IMR-90 (cell line): ENCODE results near the gene EAF1. TPM values are rescaled to one million over a fixed set of nuclear protein-coding genes. Genes with fewer than 3 reads are reported as not detected.

Experiments used
- ATAC-seq: fragments of 200-7000 bp; cut with Tn5 transposase; 2 replicates; pipeline ENCODE4 v1.9.1; 2020; ENCODE audit warnings: low read depth, mild to moderate bottlenecking, moderate library complexity
- Bru-seq: library from RNA; stranded (reverse); fragments of 400-500 nt; gene quantifications from one replicate; lab custom pipeline; 2021; lab: Mats Ljungman, UMichigan
- BruChase-seq, 2 experiments: library from RNA; stranded (reverse); fragments of 400-500 nt; gene quantifications; one replicate each; lab custom pipeline; 2021; lab: Mats Ljungman, UMichigan
- BruUV-seq: library from RNA; stranded (reverse); fragments of 400-500 nt; replicated peaks from 2 replicates; lab custom pipeline; 2021; lab: Mats Ljungman, UMichigan
- CTCF ChIA-PET: fragments of 300-600 bp; formaldehyde crosslinking; extraction: SDS; loops from one replicate; lab custom pipeline; 2021; ENCODE audit warnings: antibody characterized with exemption; lab: Yijun Ruan, JAX
- POLR2A ChIA-PET: fragments of 300-600 bp; sonication (Branson Sonifier 250); formaldehyde crosslinking; loops from one replicate; lab custom pipeline; 2022; ENCODE audit warnings: antibody characterized with exemption; ENCODE audit not compliant: unreplicated experiment; lab: Charles Lee
- DNase-seq: peaks from one replicate; pipeline ENCODE4 v3.0.0; 2013
- H2AFZ ChIP-seq: replicated peaks from 2 replicates; pipeline ENCODE3; 2013; ENCODE audit warnings: low read length, mild to moderate bottlenecking; ENCODE audit not compliant: poor library complexity
- H2AK5ac ChIP-seq: 2 replicates; pipeline ENCODE4 v1.6.1; 2013; ENCODE audit warnings: low read depth, low read length, inconsistent platforms
- H2AK9ac ChIP-seq: replicated peaks from 2 replicates; pipeline ENCODE3; 2013; ENCODE audit warnings: mild to moderate bottlenecking, low read depth, low read length, moderate library complexity; ENCODE audit not compliant: poor library complexity
- H2BK120ac ChIP-seq: 2 replicates; pipeline ENCODE4 v1.6.1; 2013; ENCODE audit warnings: low read depth, low read length, inconsistent platforms
- H2BK15ac ChIP-seq: 3 replicates; pipeline ENCODE4 v1.6.1; 2013; ENCODE audit warnings: low read depth, low read length, inconsistent platforms
- H2BK20ac ChIP-seq: 2 replicates; pipeline ENCODE4 v1.6.1; 2013; ENCODE audit warnings: low read depth, mild to moderate bottlenecking, inconsistent platforms, low read length, moderate library complexity
- H2BK5ac ChIP-seq: 2 replicates; pipeline ENCODE4 v1.6.1; 2013; ENCODE audit warnings: mild to moderate bottlenecking, low read depth, low read length, inconsistent platforms; ENCODE audit not compliant: poor library complexity, severe bottlenecking
- H3K14ac ChIP-seq: replicated peaks from 2 replicates; pipeline ENCODE4 v1.6.1; 2013; ENCODE audit warnings: low read depth, low read length, inconsistent platforms
- H3K18ac ChIP-seq: 2 replicates; pipeline ENCODE4 v1.6.1; 2013; ENCODE audit warnings: low read depth, low read length, control low read depth
- H3K23ac ChIP-seq: 2 replicates; pipeline ENCODE4 v1.6.1; 2013; ENCODE audit warnings: low read depth, low read length, inconsistent platforms
- H3K27ac ChIP-seq: 2 replicates; pipeline ENCODE4 v1.5.1; 2013; ENCODE audit warnings: mild to moderate bottlenecking, control low read depth, low read length; ENCODE audit not compliant: insufficient read depth
- H3K27me3 ChIP-seq: 2 replicates; pipeline ENCODE4 v1.6.1; 2013; ENCODE audit warnings: low read length; ENCODE audit not compliant: control insufficient read depth, insufficient read depth
- H3K36me3 ChIP-seq: 2 replicates; pipeline ENCODE4 v1.6.1; 2013; ENCODE audit warnings: low read length, mixed read lengths; ENCODE audit not compliant: control insufficient read depth, insufficient read depth
- H3K4ac ChIP-seq: 2 replicates; pipeline ENCODE4 v1.6.1; 2013; ENCODE audit warnings: low read depth, low read length, inconsistent platforms
- H3K4me1 ChIP-seq: 2 replicates; pipeline ENCODE4 v1.6.1; 2013; ENCODE audit warnings: low read length, mixed read lengths; ENCODE audit not compliant: control insufficient read depth, insufficient read depth
- H3K4me2 ChIP-seq: 2 replicates; pipeline ENCODE4 v1.6.1; 2013; ENCODE audit warnings: low read depth, mild to moderate bottlenecking, control low read depth, low read length, moderate library complexity
- H3K4me3 ChIP-seq: 2 replicates; pipeline ENCODE4 v1.5.1; 2013; ENCODE audit warnings: low read depth, mild to moderate bottlenecking, control low read depth, low read length, moderate library complexity; ENCODE audit not compliant: insufficient read depth
- H3K56ac ChIP-seq: 2 replicates; pipeline ENCODE4 v1.6.1; 2013; ENCODE audit warnings: low read length, inconsistent platforms; ENCODE audit not compliant: insufficient read depth; ENCODE audit errors: extremely low read depth
- H3K79me1 ChIP-seq, 2 experiments: 2 replicates each; pipeline ENCODE4 v1.6.1; 2013; ENCODE audit warnings: low read length in 2 of 2, inconsistent platforms in 1 of 2, low read depth in 1 of 2
- H3K9ac ChIP-seq: 2 replicates; pipeline ENCODE4 v1.6.1; 2013; ENCODE audit warnings: low read depth, low read length, control low read depth
- H3K9me1 ChIP-seq: 2 replicates; pipeline ENCODE4 v1.6.1; 2013; ENCODE audit warnings: low read length, inconsistent platforms; ENCODE audit not compliant: insufficient read depth
- H3K9me3 ChIP-seq: 2 replicates; pipeline ENCODE4 v1.6.1; 2013; ENCODE audit warnings: low read length; ENCODE audit not compliant: control insufficient read depth, insufficient read depth
- H4K20me1 ChIP-seq: 2 replicates; pipeline ENCODE4 v1.6.1; 2013; ENCODE audit warnings: low read length, inconsistent platforms; ENCODE audit not compliant: insufficient read depth
- H4K5ac ChIP-seq: 2 replicates; pipeline ENCODE4 v1.6.1; 2013; ENCODE audit warnings: mild to moderate bottlenecking, low read depth, low read length, control low read depth
- H4K8ac ChIP-seq, 2 experiments: 2 replicates each; pipeline ENCODE4 v1.6.1; 2013; ENCODE audit warnings: low read depth in 2 of 2, low read length in 2 of 2, control low read depth in 1 of 2, inconsistent platforms in 1 of 2
- H4K91ac ChIP-seq: 2 replicates; pipeline ENCODE4 v1.6.1; 2013; ENCODE audit warnings: low read depth, low read length, inconsistent platforms; ENCODE audit not compliant: insufficient read depth
- CEBPB ChIP-seq: IDR thresholded peaks from 2 replicates; pipeline ENCODE4 v1.6.1; 2012; ENCODE audit warnings: low read depth, low read length, improper control_type of control experiment
- CTCF ChIP-seq: conservative IDR thresholded peaks from 2 replicates; pipeline ENCODE4 v1.5.1; 2012; ENCODE audit warnings: mild to moderate bottlenecking, low read depth, low read length, improper control_type of control experiment
- MXI1 ChIP-seq: IDR thresholded peaks from 2 replicates; pipeline ENCODE4 v1.6.1; 2012; ENCODE audit warnings: low read depth, mild to moderate bottlenecking, low read length, moderate library complexity, borderline replicate concordance
- NFE2L2 ChIP-seq: fragments of 150-350 bp; IDR thresholded peaks from 2 replicates; pipeline ENCODE4 v1.6.1; 2016; ENCODE audit warnings: low read depth, mild to moderate bottlenecking, low read length
- POLR2A ChIP-seq: IDR thresholded peaks from 2 replicates; pipeline ENCODE4 v1.6.1; 2012; ENCODE audit warnings: mild to moderate bottlenecking, low read depth, low read length
- WGBS, 2 experiments: methylation state at CpG; one replicate each; pipeline versions ENCODE4 v1.1.5 to v1.1.7; 2013; ENCODE audit warnings: missing lambda C conversion rate in 2 of 2; ENCODE audit not compliant: insufficient read length in 1 of 2; ENCODE audit errors: extremely low coverage in 2 of 2; 5-methylcytosine and 5-hydroxymethylcytosine counted together
- dilution Hi-C: fragments of 300-500 bp; cut with HindIII; formaldehyde crosslinking; loops from one replicate; pipeline ENCODE4 v1.14.3; 2018; ENCODE audit warnings: low sequenced_read_pairs; ENCODE audit not compliant: unreplicated experiment
- in situ Hi-C: fragments of 300-500 bp; cut with MboI; formaldehyde crosslinking; loops from 3 replicates; pipeline ENCODE4 v1.14.3; 2019; ENCODE audit warnings: low sequenced_read_pairs, inconsistent platforms, mixed read lengths
- intact Hi-C: fragments of 100-400 bp; cut with micrococcal nuclease; formaldehyde crosslinking; loops from 2 replicates; pipeline ENCODE4 v1.10.0; 2022
- long read RNA-seq: library from polyadenylated mRNA; unstranded; transcript quantifications from one replicate; pipeline ENCODE4 v2.0.0, GENCODE V29; 2021; ENCODE audit not compliant: unreplicated experiment
- polyA plus RNA-seq, 3 experiments: library from polyadenylated mRNA; depleted of rRNA; stranded (reverse); fragments of >200 nt; gene quantifications; 2 replicates each; pipeline ENCODE4 v1.2.3, GENCODE V29; 2012; ENCODE audit warnings: low replicate concordance in 1 of 3
- total RNA-seq: library from RNA; depleted of rRNA; stranded (reverse); fragments of >200 nt; gene quantifications from 2 replicates; pipeline ENCODE4 v1.2.3, GENCODE V29; 2012; rRNA removed

The EAF1 gene
- 19.7 and 21.3 TPM in 2 replicates for total RNA-seq
- polyA plus RNA-seq (2012; rRNA removed), result 5.7 and 7.0 TPM in 2 replicates
- polyA plus RNA-seq (2012; cell fraction: cytosol; rRNA removed), result 5.6 and 5.9 TPM in 2 replicates
- polyA plus RNA-seq (2012; cell fraction: nucleus; rRNA removed; ENCODE audit: low replicate concordance), result 6.8 and 9.1 TPM in 2 replicates
- Bru-seq, nascent RNA, result percentile 80 among the genes with signal in this experiment
- BruChase-seq, experiment 1, labeled RNA remaining after a 6-hour chase, result percentile 69 among the genes with signal in this experiment
- percentile 90 among the genes with signal in this experiment for BruChase-seq, experiment 2, labeled RNA remaining after a 2-hour chase
- long read RNA-seq, full-length matches to known transcripts, result 14 of 20 reads
- long read RNA-seq, partial matches to known transcripts, result 2 of 20 reads
- long read RNA-seq, other reads (novel, unspliced or antisense), result 4 of 20 reads

GRCh38 chr3:15427182-15427880, at the start of gene EAF1, which contains the start of gene METTL6:
TSS of gene EAF1 (plus strand) at chr3:15427598. CDS start at chr3:15427780, 182 bp downstream.
TSS of gene METTL6 (minus strand) at chr3:15427544. CDS start at chr3:15426511, 1,033 bp downstream.
- 0% methylated on average over 27 of the region's 52 CpGs; no CpG with 5 or more reads in 1 of the 2 experiments for WGBS, 2 experiments
- Histone ChIP-seq H2BK5ac (peak within 1 kb of the TSS; percentile 71), H3K56ac (peak within 1 kb of the TSS; percentile 72; the same call in 1 of the 2 replicates), H3K9me3 (no peaks in the 10 kb centered on the region), H3K4me1 (peaks cover 1% of the 10 kb centered on the region; the same call in 1 of the 2 replicates), H3K9ac (peak within 1 kb of the TSS; percentile 96), H3K4me2 (peak within 1 kb of the TSS; percentile 99), H3K27me3 (no peaks in the 10 kb centered on the region), H3K14ac (peak within 1 kb of the TSS; percentile 91), H3K4me3 (peak within 1 kb of the TSS; percentile 92), H3K4ac (peak within 1 kb of the TSS; percentile 96), H3K9me1 (peaks cover 11% of the 10 kb centered on the region), H4K5ac (peak within 1 kb of the TSS; percentile 88), H3K79me1 (peaks cover 34 to 60% of the 10 kb centered on the region in 2 experiments), H2AK9ac (peak within 1 kb of the TSS; percentile 90), H2BK20ac (no peak within 1 kb of the TSS), H4K91ac (peak within 1 kb of the TSS; percentile 86), H2BK120ac (0 out of 2 replicates have a peak within 1 kb of the TSS, but pooled peaks have one; percentile 58), H4K8ac (peak within 1 kb of the TSS; percentile 90 to 96), H3K23ac (peak within 1 kb of the TSS; percentile 87), H2BK15ac (no peak within 1 kb of the TSS), H3K27ac (peak within 1 kb of the TSS; percentile 93), H4K20me1 (peaks cover 16% of the 10 kb centered on the region), H2AFZ (peak within 1 kb of the TSS; percentile 98), H2AK5ac (peak within 1 kb of the TSS; percentile 83), H3K36me3 (peaks cover 13% of the 10 kb centered on the region), H3K18ac (peak within 1 kb of the TSS; percentile 75; the same call in 1 of the 2 replicates)
- ATAC-seq (peak; percentile 86), DNase-seq (peak; percentile 74)
- ChIA-PET POLR2A (no interaction called here), CTCF (no interaction called here)
- dilution Hi-C loops, result no loop called here
- in situ Hi-C loops, result no loop called here
- TF ChIP-seq CEBPB (no peak), CTCF (0 out of 2 replicates have a peak, but pooled peaks have one; percentile 0), NFE2L2 (no peak), POLR2A (peak; percentile 75), MXI1 (peak; percentile 49; the same call in 1 of the 2 replicates)
- intact Hi-C loops, result loop anchor here (5.0 kb wide), 2 partner anchors 205 to 385 kb away; no protein-coding TSS in a partner anchor
- BruUV-seq, result no TSS peak
